Right hindlimb (tissue), 1 donor: Measurements from ENCODE around the gene ZBTB16.

Source experiments
- DNase-seq: peaks from one replicate; pipeline ENCODE4 v3.0.0-alpha.2; 2018

ZBTB16 gene

DNA sequence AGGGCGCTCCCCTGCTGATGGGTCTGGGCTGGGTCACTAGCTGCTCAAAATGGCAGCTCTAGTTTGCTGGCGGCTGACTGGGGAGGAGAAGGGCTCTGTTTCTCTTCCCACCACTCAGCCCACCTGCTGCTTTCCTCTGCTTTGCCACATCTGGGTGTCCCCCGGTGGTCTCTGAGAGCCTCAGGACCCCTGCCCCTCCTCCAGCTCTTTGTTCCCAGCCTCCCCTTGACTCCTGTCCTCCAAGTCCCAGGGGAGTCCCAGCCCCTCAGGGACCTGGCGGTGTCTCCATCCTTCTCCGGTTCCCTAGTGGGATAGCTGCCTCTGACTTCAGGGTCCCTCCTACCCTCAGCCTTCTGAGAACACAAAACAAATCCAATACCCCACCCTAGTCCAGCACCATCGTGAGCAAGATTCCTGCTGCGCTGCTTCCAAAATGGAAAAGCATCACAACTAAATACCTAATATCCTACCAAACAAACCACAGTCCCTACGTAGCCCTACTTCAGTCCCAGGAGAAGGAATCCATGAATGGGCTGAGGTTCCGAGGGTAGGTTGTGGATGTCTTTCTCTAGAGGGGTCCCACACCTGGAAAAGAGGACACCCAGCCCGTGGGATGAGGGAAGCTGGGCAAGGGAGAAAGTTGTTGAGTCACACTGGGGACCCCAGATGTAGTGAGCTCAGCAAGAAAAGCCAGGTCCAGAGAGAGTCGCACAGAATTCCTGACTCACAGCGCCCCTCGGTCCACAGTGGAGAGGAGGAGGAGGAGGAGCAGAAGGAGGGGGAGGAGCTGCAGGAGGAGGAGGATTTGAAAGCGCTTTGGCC, 191.7 kb downstream of the ZBTB16 start:
- peak; percentile 66 for DNase-seq

GRCh38 chr11:114251815-114252337, 192.4 kb downstream of the ZBTB16 start:
- DNase-seq = no peak

DNA sequence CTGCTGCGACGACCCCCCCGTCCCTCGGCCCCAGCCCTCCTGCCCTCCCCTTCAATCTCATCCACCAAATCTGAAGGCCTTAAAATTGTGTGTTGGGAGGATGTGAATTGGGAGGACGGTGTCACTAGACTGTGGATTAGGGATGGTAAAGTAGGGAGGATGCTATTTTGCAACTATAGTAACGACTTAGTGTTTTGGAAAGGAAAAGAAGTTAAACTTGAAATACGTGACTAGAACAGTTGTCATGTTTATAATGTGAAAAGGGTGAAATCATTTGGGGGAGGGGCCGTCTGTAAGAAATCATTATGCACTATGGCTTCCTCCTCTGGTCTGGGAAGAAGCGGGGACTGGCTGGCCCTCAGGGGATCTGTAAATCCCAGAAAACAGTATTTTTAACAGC, 193.3 kb downstream of the ZBTB16 start:
- no peak for DNase-seq

GRCh38 chr11:114253771-114254170, 194.3 kb downstream of the ZBTB16 start:
- DNase-seq = no peak

DNA sequence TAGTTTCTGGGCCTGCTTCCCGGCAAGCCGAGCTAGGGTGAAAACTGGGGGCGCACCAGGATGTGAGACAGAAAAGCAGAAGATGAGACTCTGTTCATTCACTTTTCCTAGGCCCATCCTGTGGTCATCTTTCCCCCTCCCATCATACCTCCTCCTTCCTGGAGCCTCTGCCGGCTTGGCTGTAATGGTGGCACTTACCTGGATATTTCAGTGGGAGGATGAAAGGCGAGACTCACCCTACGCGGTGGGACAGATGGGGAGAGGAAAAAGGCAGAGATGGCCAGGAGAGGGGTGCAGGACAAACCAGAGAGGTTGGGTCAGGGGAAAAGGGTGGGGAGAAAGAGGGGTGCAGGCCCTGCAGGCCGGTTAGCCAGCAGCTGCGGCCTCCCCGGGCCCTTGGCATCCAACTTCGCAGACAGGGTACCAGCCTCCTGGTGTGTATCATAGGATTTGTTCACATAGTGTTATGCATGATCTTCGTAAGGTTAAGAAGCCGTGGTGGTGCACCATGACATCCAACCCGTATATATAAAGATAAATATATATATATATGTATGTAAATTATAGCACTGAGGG, 195.1 kb downstream of the ZBTB16 start:
- no peak for DNase-seq

DNA sequence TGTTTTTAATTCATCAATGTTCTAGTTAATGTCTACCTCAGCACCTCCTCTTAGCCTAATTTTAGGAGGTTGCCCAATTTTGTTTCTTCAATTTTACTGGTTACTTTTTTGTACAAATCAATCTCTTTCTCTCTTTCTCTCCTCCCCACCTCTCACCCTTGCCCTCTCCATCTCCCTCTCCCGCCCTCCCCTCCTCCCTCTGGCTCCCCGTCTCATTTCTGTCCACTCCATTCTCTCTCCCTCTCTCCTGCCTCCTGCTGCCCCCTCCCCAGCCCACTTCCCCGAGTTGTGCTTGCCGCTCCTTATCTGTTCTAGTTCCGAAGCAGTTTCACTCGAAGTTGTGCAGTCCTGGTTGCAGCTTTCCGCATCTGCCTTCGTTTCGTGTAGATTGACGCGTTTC, 195.8 kb downstream of the ZBTB16 start:
- no peak for DNase-seq

DNA sequence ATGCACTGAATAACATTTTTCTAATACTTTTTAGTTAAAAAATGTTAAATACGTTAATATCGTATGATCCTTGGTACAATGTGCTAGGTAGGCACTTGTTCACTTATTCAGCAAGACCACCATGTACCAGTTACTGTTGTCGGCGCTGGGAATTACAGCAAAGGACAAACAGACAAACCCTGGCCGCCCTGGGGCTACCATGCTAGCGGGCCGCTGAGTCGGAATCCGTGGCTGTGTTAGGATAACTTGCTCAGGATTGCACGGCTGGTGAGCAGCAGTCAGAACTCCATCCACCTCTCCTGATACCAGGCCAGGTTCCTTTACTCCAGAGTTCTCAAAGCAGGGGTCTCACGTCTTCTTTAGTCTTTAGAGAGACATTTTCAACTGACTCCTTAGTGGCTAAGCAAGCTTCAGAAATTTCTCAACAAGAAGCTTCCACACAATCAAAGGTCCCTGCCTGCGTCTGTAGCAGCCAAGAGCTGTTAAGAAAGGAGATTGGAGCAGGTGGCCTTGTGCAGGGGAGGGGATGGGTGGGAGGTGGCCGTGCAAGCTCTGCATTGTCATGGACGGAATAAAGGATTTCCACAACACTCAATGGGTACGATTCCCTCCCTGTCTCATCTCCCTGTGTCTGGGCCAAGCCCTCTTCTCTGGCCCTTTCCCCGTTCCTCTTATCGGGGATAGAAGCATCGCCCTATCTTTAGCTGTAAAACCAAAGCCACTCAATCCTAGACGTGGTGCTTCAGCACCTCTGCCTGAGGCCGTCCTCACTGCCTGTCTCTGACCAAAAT, 196.9 kb downstream of the ZBTB16 start:
- no peak for DNase-seq

GRCh38 chr11:114256967-114257286, 197.4 kb downstream of the ZBTB16 start:
- no peak for DNase-seq

GRCh38 chr11:114257621-114258558, 198.4 kb downstream of the ZBTB16 start:
- peak; percentile 69 for DNase-seq

DNA sequence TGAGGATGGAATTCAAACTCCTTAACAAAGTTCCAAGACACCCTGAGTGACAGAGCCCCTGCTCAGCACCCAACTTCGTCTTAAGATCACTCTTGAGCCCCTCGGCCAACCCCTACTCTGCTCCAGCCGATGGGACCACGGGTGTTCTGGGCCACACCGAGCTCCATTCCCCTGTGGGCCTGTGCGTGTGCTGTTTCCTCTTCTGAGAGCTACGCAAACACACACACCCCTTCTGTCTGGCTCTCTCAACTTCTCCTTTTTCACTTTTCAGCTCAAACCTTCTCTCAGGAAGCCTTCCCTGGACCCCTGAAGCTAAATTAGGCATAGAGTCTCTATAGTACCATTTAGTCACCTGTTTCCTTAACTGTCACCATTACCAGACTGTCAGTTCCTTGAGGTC, 199.2 kb downstream of the ZBTB16 start:
- DNase-seq = no peak

GRCh38 chr11:114259124-114259526, 199.6 kb downstream of the ZBTB16 start:
- DNase-seq = peak; percentile 32

- DNase-seq = no peak
Measured at GRCh38 chr11:114259551-114259983, 200.1 kb downstream of the ZBTB16 start.

DNA sequence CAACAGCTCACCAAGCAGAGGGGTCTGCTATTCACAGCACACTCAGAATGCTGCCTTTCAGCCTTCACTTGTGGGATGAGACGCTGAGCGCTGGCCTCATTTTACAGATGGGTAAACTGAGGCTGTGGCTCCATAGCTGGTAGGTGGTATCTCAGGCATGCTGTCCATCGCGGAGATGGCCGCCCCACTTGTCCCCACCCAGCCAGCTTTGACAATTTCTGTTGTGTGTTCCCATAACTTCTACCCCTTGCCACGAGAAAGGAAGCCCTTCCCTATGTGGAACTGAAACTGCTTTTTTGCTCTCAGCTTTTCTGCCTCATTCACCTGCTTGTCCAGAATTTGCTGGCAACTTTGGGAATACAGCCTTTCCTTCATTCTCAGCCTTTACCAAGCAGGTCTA, 200.6 kb downstream of the ZBTB16 start:
- no peak for DNase-seq

- DNase-seq = no peak
Measured at GRCh38 chr11:114260483-114260882, 201.0 kb downstream of the ZBTB16 start.

- no peak for DNase-seq
Measured at GRCh38 chr11:114261791-114262190, 202.3 kb downstream of the ZBTB16 start.

DNA sequence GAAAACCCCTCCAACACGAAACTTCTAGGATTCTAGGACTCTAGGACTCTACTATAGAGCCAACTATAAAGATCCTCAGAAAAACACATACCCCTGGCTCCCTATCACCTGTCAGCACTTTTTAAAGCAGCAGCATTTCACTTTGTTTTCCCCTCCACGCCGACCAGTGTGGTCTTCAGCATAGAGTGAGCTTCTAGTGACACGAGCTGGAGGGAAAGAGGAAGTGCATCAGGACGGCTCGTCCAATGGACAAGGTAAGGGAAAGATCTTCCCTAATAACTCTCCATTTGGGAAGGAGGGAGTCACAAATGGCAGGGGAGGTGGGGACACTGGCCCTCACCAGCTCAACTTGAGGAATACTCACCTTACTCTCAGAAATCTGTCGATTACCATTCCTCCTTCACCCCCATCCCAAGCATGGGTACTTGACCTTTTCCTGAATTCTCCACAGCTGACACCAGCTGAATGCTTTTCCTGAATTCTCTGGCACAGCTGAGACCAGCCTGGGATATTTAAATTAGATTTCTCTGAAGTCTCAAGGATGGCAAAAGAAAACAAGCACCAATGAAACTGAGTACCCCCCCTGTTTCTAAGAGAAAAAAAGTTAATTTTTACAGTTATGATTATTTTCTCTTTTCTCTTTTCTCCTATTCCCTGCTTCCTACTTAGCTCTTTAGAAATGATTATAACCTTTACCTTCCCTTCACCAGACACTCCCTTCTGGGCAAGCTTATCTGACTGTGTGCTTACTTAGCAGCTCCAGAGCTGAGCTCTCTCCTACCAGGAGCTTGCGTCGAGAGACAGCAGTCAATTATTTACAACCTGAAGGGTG, 203.4 kb downstream of the ZBTB16 start:
- DNase-seq = peak; percentile 54

DNA sequence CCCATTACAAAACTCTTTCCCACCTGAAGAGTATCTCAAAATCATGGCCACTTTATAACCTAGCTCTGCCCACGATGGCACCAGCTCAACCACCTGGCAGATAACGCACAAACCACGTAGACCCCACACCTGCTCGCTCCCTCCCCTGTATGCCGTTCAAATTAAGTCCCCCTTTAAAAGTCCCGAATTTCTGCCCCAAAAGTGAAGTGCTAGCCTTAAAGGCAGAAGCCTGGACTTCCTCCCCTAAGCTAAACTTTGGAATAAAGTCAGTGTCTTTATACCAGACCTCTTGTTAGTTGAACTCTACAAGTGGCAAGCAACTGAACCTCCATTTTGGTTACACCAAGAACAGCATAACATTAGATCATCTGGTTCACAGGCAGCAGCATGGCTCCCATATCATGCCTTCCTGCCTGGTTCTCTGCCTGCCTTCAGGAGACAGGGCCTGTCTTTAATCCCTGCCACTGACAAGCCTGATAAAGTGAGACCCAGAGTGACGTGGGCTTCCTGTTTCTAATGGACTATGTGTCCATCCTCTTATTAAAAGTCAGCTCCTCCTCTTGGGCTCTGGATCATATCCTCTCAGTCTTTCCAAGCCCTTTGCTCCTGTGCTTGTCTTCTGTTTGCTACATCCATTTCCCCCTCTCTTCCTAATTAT, 204.1 kb downstream of the ZBTB16 start:
- no peak for DNase-seq

- DNase-seq = no peak
Measured at GRCh38 chr11:114264381-114264780, 204.9 kb downstream of the ZBTB16 start.

GRCh38 chr11:114265122-114265878, 205.8 kb downstream of the ZBTB16 start:
- no peak for DNase-seq

DNA sequence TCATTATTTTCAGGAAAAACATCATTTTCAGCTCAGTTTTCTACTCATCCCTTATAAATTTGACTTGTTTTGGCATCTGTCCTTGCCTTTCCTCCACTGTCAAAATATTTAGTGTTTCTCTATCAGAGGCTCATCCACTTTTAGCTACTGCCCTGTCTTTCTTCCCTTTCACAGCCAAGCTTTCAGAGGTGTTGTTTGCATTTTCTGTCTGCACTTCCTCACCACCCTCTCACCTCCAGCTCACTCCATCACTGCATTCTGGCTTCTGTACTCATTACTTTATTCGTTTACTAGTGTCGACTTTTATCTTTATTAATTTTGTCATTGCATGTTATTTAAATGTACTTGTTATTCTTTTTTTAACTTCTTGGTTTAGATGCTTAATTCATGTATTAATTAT, 210.0 kb downstream of the ZBTB16 start:
- no peak for DNase-seq
